HCT116 (cell line): ENCODE results near the gene MYCBP. TPM values are rescaled to one million over a fixed set of nuclear protein-coding genes. Genes with fewer than 3 reads are reported as not detected.

Source experiments
- ATAC-seq: fragments of 200-7000 bp; cut with Tn5 transposase; 2 replicates; pipeline ENCODE4 v1.9.1; 2020; ENCODE audit warnings: mild to moderate bottlenecking, moderate library complexity
- BruUV-seq: library from RNA; stranded (reverse); fragments of 400-500 nt; replicated peaks from 2 replicates; lab custom pipeline; 2021; lab: Mats Ljungman, UMichigan
- CTCF ChIA-PET: fragments of 300-600 bp; sonication (Branson Sonifier 250); formaldehyde crosslinking; loops from one replicate; lab custom pipeline; 2021; ENCODE audit warnings: antibody characterized with exemption; lab: Charles Lee
- POLR2A ChIA-PET: fragments of 300-600, 350-600 bp; sonication (Branson Sonifier 250); formaldehyde crosslinking; loops from one replicate; lab custom pipeline; 2021; ENCODE audit warnings: antibody characterized with exemption; lab: Charles Lee
- RAD21 ChIA-PET, 2 experiments: fragments of 300-600 bp; sonication (Branson Sonifier 250); formaldehyde crosslinking; loops; one replicate each; lab custom pipeline; 2023; ENCODE audit warnings: low total read pairs in 2 of 2; ENCODE audit not compliant: uncharacterized antibody in 2 of 2, unreplicated experiment in 2 of 2, low non-redundant PET in 1 of 2; lab: Charles Lee
- DNase-seq: peaks from one replicate; pipeline ENCODE4 v3.0.0-alpha.2; 2010; ENCODE audit warnings: low read depth, low spot score
- H2AFZ ChIP-seq: fragments of 200-600 bp; shearing (Covaris generic), sonication (generic); 2 replicates; pipeline ENCODE4 v1.6.1; 2017; ENCODE audit warnings: low read depth, mixed run types, mixed read lengths, antibody characterized with exemption, low read length; ENCODE audit not compliant: poor library complexity, severe bottlenecking
- H3K27ac ChIP-seq: 2 replicates; pipeline ENCODE4 v1.5.1; 2012; ENCODE audit warnings: low read depth, low read length
- H3K27me3 ChIP-seq: fragments of 200-600 bp; sonication (generic); 2 replicates; pipeline ENCODE4 v1.6.1; 2016; ENCODE audit warnings: mixed run types, low read length, mixed read lengths; ENCODE audit not compliant: insufficient read depth
- H3K36me3 ChIP-seq, 2 experiments: fragments of 200-500 bp in 1 of 2; fragments of 200-600 bp in 1 of 2; sonication (Bioruptor generic) in 1 of 2; sonication (generic) in 1 of 2; 2 replicates each; pipeline versions ENCODE4 v1.5.1 to v1.6.1; 2014 to 2016; ENCODE audit warnings: low read length in 2 of 2, inconsistent platforms in 1 of 2, mixed read lengths in 1 of 2, mixed run types in 1 of 2; ENCODE audit not compliant: insufficient read depth in 2 of 2, control insufficient read depth in 1 of 2
- H3K4me1 ChIP-seq, 2 experiments: fragments of 200-600 bp in 1 of 2; sonication (generic) in 1 of 2; 2 replicates each; pipeline versions ENCODE4 v1.5.1 to v1.6.1; 2012 to 2017; ENCODE audit warnings: low read length in 2 of 2, inconsistent platforms in 1 of 2, mild to moderate bottlenecking in 1 of 2, mixed read lengths in 1 of 2, mixed run types in 1 of 2, moderate library complexity in 1 of 2; ENCODE audit not compliant: insufficient read depth in 2 of 2, control insufficient read depth in 1 of 2
- H3K4me2 ChIP-seq: fragments of 200-600 bp; sonication (generic); 2 replicates; pipeline ENCODE4 v1.6.1; 2017; ENCODE audit warnings: mixed run types, low read length, mixed read lengths
- H3K4me3 ChIP-seq, 2 experiments: fragments of 200-600 bp in 1 of 2; sonication (generic) in 1 of 2; replicated peaks in 1 of 2; 2 replicates each; pipeline ENCODE4 v1.5.1; 2011 to 2016; ENCODE audit warnings: low read length in 2 of 2, control low read depth in 1 of 2, low read depth in 1 of 2, mild to moderate bottlenecking in 1 of 2, mixed read lengths in 1 of 2, mixed run types in 1 of 2
- H3K79me2 ChIP-seq: fragments of 200-600 bp; sonication (generic); 2 replicates; pipeline ENCODE4 v1.6.1; 2017; ENCODE audit warnings: mild to moderate bottlenecking, mixed run types, low read length, moderate library complexity, mixed read lengths; ENCODE audit not compliant: insufficient read depth
- H3K9ac ChIP-seq: fragments of 200-600 bp; sonication (generic); 2 replicates; pipeline ENCODE4 v1.6.1; 2016; ENCODE audit warnings: low read length, mixed read lengths
- H3K9me2 ChIP-seq: fragments of 200-600 bp; sonication (generic), shearing (Covaris generic); 2 replicates; pipeline ENCODE4 v1.6.1; 2017; ENCODE audit warnings: mixed run types, mild to moderate bottlenecking, moderate library complexity; ENCODE audit not compliant: insufficient read depth
- H3K9me3 ChIP-seq, 2 experiments: fragments of 200-500 bp in 1 of 2; fragments of 200-600 bp in 1 of 2; sonication (Bioruptor generic) in 1 of 2; sonication (generic) in 1 of 2; 2 replicates each; pipeline ENCODE4 v1.6.1; 2014 to 2017; ENCODE audit warnings: low read length in 2 of 2, mixed read lengths in 2 of 2, inconsistent platforms in 1 of 2, low read depth in 1 of 2, mild to moderate bottlenecking in 1 of 2, mixed run types in 1 of 2, moderate library complexity in 1 of 2; ENCODE audit not compliant: control insufficient read depth in 1 of 2, insufficient read depth in 1 of 2
- H4K20me1 ChIP-seq: fragments of 200-600 bp; sonication (generic), shearing (Covaris generic); 2 replicates; pipeline ENCODE4 v1.6.1; 2017; ENCODE audit warnings: mixed run types, mild to moderate bottlenecking, moderate library complexity; ENCODE audit not compliant: insufficient read depth
- CEBPB ChIP-seq: IDR thresholded peaks from 2 replicates; pipeline ENCODE4 v1.6.1; 2012; ENCODE audit warnings: low read depth
- CTCF ChIP-seq, 3 experiments: fragments of 200-600 bp in 1 of 3; sonication (generic) in 1 of 3; IDR thresholded peaks in 2 of 3; conservative IDR thresholded peaks in 1 of 3; 2 replicates each; pipeline ENCODE4 v1.5.1; 2012 to 2017; ENCODE audit warnings: low read depth in 2 of 3, low read length in 2 of 3, antibody characterized with exemption in 1 of 3, borderline replicate concordance in 1 of 3, control low read depth in 1 of 3, mild to moderate bottlenecking in 1 of 3, mixed read lengths in 1 of 3, mixed run types in 1 of 3, moderate library complexity in 1 of 3; ENCODE audit not compliant: insufficient read depth in 1 of 3
- EZH2phosphoT487 ChIP-seq: fragments of 200-600 bp; IDR thresholded peaks from 2 replicates; pipeline ENCODE4 v1.6.1; 2018; ENCODE audit warnings: antibody characterized with exemption, borderline replicate concordance
- FOSL1 ChIP-seq: IDR thresholded peaks from 2 replicates; pipeline ENCODE4 v1.6.1; 2012; ENCODE audit warnings: low read depth
- POLR2A ChIP-seq: IDR thresholded peaks from 2 replicates; pipeline ENCODE4 v1.7.0; 2011; ENCODE audit warnings: borderline replicate concordance; ENCODE audit not compliant: insufficient read depth, insufficient read length; ENCODE audit errors: extremely low read depth
- POLR2AphosphoS5 ChIP-seq: IDR thresholded peaks from 2 replicates; pipeline ENCODE4 v1.6.1; 2011; ENCODE audit warnings: mild to moderate bottlenecking, low read depth, low read length, moderate library complexity
- RAD21 ChIP-seq: IDR thresholded peaks from 2 replicates; pipeline ENCODE4 v1.6.1; 2012; ENCODE audit warnings: low read depth, mild to moderate bottlenecking
- TCF7L2 ChIP-seq: IDR thresholded peaks from 2 replicates; pipeline ENCODE4 v1.7.0; 2011; ENCODE audit warnings: borderline replicate concordance, inconsistent platforms; ENCODE audit not compliant: insufficient read depth, insufficient read length; ENCODE audit errors: extremely low read depth
- YY1 ChIP-seq: IDR thresholded peaks from 2 replicates; pipeline ENCODE4 v1.6.1; 2011; ENCODE audit warnings: low read length, low read depth, moderate library complexity, mild to moderate bottlenecking; ENCODE audit not compliant: insufficient replicate concordance; ENCODE audit errors: extremely low read depth
- ZBTB33 ChIP-seq: IDR thresholded peaks from 2 replicates; pipeline ENCODE4 v1.6.1; 2011; ENCODE audit warnings: mild to moderate bottlenecking, low read length, moderate library complexity; ENCODE audit not compliant: insufficient replicate concordance; ENCODE audit errors: extremely low read depth
- ZNF274 ChIP-seq: fragments of 200-500 bp; sonication (Bioruptor generic); IDR thresholded peaks from 2 replicates; pipeline ENCODE4 v1.6.1; 2014; ENCODE audit warnings: mild to moderate bottlenecking, low read depth, low read length, inconsistent platforms
- intact Hi-C: fragments of 100-400 bp; cut with micrococcal nuclease; formaldehyde crosslinking; loops from 2 replicates; pipeline ENCODE4 v1.10.0; 2022
- total RNA-seq: library from RNA; stranded (reverse); gene quantifications from one replicate; pipeline ENCODE4 v1.2.1, GENCODE V29; 2021; ENCODE audit not compliant: unreplicated experiment
- TF ChIP-seq, protein P1 (sequence below): IDR thresholded peaks from 2 replicates; pipeline ENCODE4 v1.6.1; 2012

The MYCBP gene
- total RNA-seq, 1 experiment from 2014 or later: 40.2 TPM

DNA sequence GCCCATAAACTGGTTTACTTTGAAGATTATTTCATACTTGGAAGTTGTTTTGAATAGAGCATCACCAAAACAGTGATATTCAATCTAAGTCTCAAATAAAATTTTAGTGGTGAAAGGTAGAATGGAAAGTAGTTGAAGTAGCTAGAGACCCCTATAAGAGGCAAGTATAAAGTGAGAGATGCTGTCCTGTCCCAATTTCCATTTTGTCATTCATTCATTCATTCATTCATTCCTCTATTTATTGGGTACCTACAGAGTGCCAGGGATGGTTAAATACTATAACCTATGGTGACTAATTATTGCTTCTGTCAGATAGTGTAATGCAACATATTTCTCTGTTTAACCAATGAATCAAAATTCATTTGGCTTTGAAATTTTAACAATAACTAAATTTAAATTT, 46.3 kb downstream of the MYCBP start:
- POLR2A ChIA-PET: no interaction called here
- H3K36me3 ChIP-seq: no peaks in the 10 kb centered on the region
- RAD21 ChIA-PET: no interaction called here
- H3K9ac ChIP-seq: no peak overlapping the region
- no peak overlapping the region for H3K4me2 ChIP-seq
- TF ChIP-seq, protein P1, sequence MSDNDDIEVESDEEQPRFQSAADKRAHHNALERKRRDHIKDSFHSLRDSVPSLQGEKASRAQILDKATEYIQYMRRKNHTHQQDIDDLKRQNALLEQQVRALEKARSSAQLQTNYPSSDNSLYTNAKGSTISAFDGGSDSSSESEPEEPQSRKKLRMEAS: no peak
- TF ChIP-seq RAD21 (no peak), POLR2AphosphoS5 (no peak), CEBPB (no peak), CTCF (IDR thresholded peaks at IDR 0.05 in 2 of 3, conservative IDR thresholded peaks at IDR 0.05 in 1 of 3; ENCODE audit: borderline replicate concordance in 1 of 3, insufficient read depth in 1 of 3, low read depth in 2 of 3, low read length in 2 of 3) (no peak), YY1 (no peak), ZBTB33 (no peak), FOSL1 (no peak), ZNF274 (no peak), POLR2A (no peak), EZH2phosphoT487 (no peak), TCF7L2 (no peak)
- H3K4me1 ChIP-seq: no peaks in the 10 kb centered on the region
- peaks cover 4% of the 10 kb centered on the region; the same call in 1 of the 2 replicates for H3K27me3 ChIP-seq
- intact Hi-C loops: no loop called here
- no peaks in the 10 kb centered on the region for H3K9me3 ChIP-seq
- no peaks in the 10 kb centered on the region for H3K79me2 ChIP-seq
- ATAC-seq: no peak
- H3K4me3 ChIP-seq: no peak overlapping the region
- H3K9me2 ChIP-seq: no peaks in the 10 kb centered on the region
- H3K27ac ChIP-seq: no peak overlapping the region
- H2AFZ ChIP-seq: no peak overlapping the region
- CTCF ChIA-PET: no interaction called here
- H4K20me1 ChIP-seq: no peaks in the 10 kb centered on the region
- DNase-seq: no peak
- BruUV-seq: no TSS peak
